ENCODE data around the gene FCMR.
A peak's percentile ranks its signal among the peaks of the same experiment; 100 is the strongest.

Gene FCMR

DNA sequence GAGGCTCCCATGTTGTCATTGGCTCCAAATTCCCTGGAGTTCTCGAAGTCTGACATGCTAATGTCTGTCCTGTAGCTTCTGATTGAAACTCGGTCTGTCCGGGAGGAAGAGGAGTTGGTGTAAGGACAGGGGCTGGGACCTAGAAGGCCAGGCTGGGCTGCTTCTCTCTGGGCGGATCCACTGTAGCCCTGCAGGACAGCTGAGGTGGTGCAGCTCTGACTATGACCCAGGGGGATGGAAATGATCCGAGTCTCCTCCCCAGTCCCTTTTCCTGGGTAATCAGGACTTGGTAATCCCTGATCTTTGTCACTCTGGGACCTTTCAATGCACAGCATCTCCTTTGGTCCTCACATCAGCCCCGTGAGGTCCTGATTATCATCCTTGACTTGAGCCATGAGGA, 10.0 kb upstream of the FCMR start:
- H3K4me1 ChIP-seq (ENCODE audit: control insufficient read depth, low read length) = peaks cover 24% of the 10 kb centered on the region
- no peaks in the 10 kb centered on the region for H3K27me3 ChIP-seq (ENCODE audit: control insufficient read depth, low read length)
- H3K27ac ChIP-seq (ENCODE audit: low read depth, low read length) = no peak overlapping the region
- H4K20me1 ChIP-seq (ENCODE audit: control insufficient read depth, insufficient read depth, low read depth, low read length) = no peaks in the 10 kb centered on the region
- no peaks in the 10 kb centered on the region for H3K79me2 ChIP-seq (ENCODE audit: control insufficient read depth, low read length)
- H3K9me2 ChIP-seq (replicated peaks; ENCODE audit: control insufficient read depth, low read length) = no peaks in the 10 kb centered on the region
- H3K4me3 ChIP-seq (ENCODE audit: low read length) = no peak overlapping the region
- H3K4me2 ChIP-seq (ENCODE audit: low read length) = no peak overlapping the region
- no peaks in the 10 kb centered on the region for H3K36me3 ChIP-seq (ENCODE audit: control insufficient read depth, low read length)
- peak; percentile 38 for TF ChIP-seq CTCF (IDR thresholded peaks at IDR 0.05; ENCODE audit: low read depth, low read length, poor library complexity, severe bottlenecking)
- TF ChIP-seq EZH2phosphoT487 (IDR thresholded peaks at IDR 0.05; ENCODE audit: borderline replicate concordance, low read length) = no peak
- H3F3A ChIP-seq (ENCODE audit: control insufficient read depth, insufficient read depth) = no peaks in the 10 kb centered on the region; the same call in none of the 2 replicates
- no peaks in the 10 kb centered on the region for H3K9me3 ChIP-seq (ENCODE audit: control insufficient read depth, insufficient read depth, low read length)

GRCh38 chr1:206930210-206930798, 8.6 kb upstream of the FCMR start:
- peak overlapping the region; percentile 49 for H3K4me3 ChIP-seq (ENCODE audit: low read length)
- H3F3A ChIP-seq (ENCODE audit: control insufficient read depth, insufficient read depth) = no peaks in the 10 kb centered on the region; the same call in none of the 2 replicates
- H4K20me1 ChIP-seq (ENCODE audit: control insufficient read depth, insufficient read depth, low read depth, low read length) = no peaks in the 10 kb centered on the region
- no peaks in the 10 kb centered on the region for H3K27me3 ChIP-seq (ENCODE audit: control insufficient read depth, low read length)
- H3K36me3 ChIP-seq (ENCODE audit: control insufficient read depth, low read length) = no peaks in the 10 kb centered on the region
- H3K79me2 ChIP-seq (ENCODE audit: control insufficient read depth, low read length) = no peaks in the 10 kb centered on the region
- no peak for TF ChIP-seq CTCF (IDR thresholded peaks at IDR 0.05; ENCODE audit: low read depth, low read length, poor library complexity, severe bottlenecking)
- TF ChIP-seq EZH2phosphoT487 (IDR thresholded peaks at IDR 0.05; ENCODE audit: borderline replicate concordance, low read length) = no peak
- peak overlapping the region; percentile 64 for H3K4me2 ChIP-seq (ENCODE audit: low read length)
- peaks cover 25% of the 10 kb centered on the region for H3K4me1 ChIP-seq (ENCODE audit: control insufficient read depth, low read length)
- H3K27ac ChIP-seq (ENCODE audit: low read depth, low read length) = peak overlapping the region; percentile 46
- no peaks in the 10 kb centered on the region for H3K9me3 ChIP-seq (ENCODE audit: control insufficient read depth, insufficient read depth, low read length)
- H3K9me2 ChIP-seq (replicated peaks; ENCODE audit: control insufficient read depth, low read length) = no peaks in the 10 kb centered on the region

- peak overlapping the region; percentile 49; the same call in 1 of the 2 replicates for H3K4me3 ChIP-seq (ENCODE audit: low read length)
- TF ChIP-seq CTCF (IDR thresholded peaks at IDR 0.05; ENCODE audit: low read depth, low read length, poor library complexity, severe bottlenecking) (no peak), EZH2phosphoT487 (IDR thresholded peaks at IDR 0.05; ENCODE audit: borderline replicate concordance, low read length) (no peak)
- no peaks in the 10 kb centered on the region for H3K79me2 ChIP-seq (ENCODE audit: control insufficient read depth, low read length)
- H4K20me1 ChIP-seq (ENCODE audit: control insufficient read depth, insufficient read depth, low read depth, low read length) = no peaks in the 10 kb centered on the region
- H3K27ac ChIP-seq (ENCODE audit: low read depth, low read length) = peak overlapping the region; percentile 46
- H3F3A ChIP-seq (ENCODE audit: control insufficient read depth, insufficient read depth) = peaks cover 4% of the 10 kb centered on the region
- no peaks in the 10 kb centered on the region for H3K9me3 ChIP-seq (ENCODE audit: control insufficient read depth, insufficient read depth, low read length)
- no peaks in the 10 kb centered on the region for H3K36me3 ChIP-seq (ENCODE audit: control insufficient read depth, low read length)
- H3K9me2 ChIP-seq (replicated peaks; ENCODE audit: control insufficient read depth, low read length) = no peaks in the 10 kb centered on the region
- H3K4me1 ChIP-seq (ENCODE audit: control insufficient read depth, low read length) = peaks cover 32% of the 10 kb centered on the region
- no peaks in the 10 kb centered on the region for H3K27me3 ChIP-seq (ENCODE audit: control insufficient read depth, low read length)
- H3K4me2 ChIP-seq (ENCODE audit: low read length) = peak overlapping the region; percentile 64
Measured at GRCh38 chr1:206929524-206929923, 7.8 kb upstream of the FCMR start.

Measured in DOHH2 (cell line).